Ascending aorta (tissue), 2 donors: ENCODE results near the gene PCNX1. TPM values are rescaled to one million over a fixed set of nuclear protein-coding genes. Genes with fewer than 3 reads are reported as not detected.
"Not testable (repeated sequence)": the region's sequence is repeated elsewhere in the genome, so short reads cannot be mapped to it uniquely, and the experiment has no call there.

Experiments
- DNase-seq, 2 donors: peaks; one replicate each; pipeline ENCODE4 v3.0.0-alpha.2; 2019; ENCODE audit warnings: low spot score in 2 of 2
- H3K27ac ChIP-seq, 2 donors: fragments of 200-600 bp; sonication (generic); one replicate each; pipeline ENCODE4 v1.5.1; 2016 to 2017; ENCODE audit warnings: mild to moderate bottlenecking in 1 of 2
- H3K27me3 ChIP-seq: fragments of 200-600 bp; sonication (generic); one replicate; pipeline ENCODE4 v1.5.1; 2017
- H3K36me3 ChIP-seq, 2 donors: fragments of 200-600 bp; sonication (generic); one replicate each; pipeline ENCODE4 v1.5.1; 2016
- H3K4me1 ChIP-seq, 2 donors: fragments of 200-600 bp; sonication (generic); one replicate each; pipeline ENCODE4 v1.5.1; 2016 to 2017; ENCODE audit warnings: mild to moderate bottlenecking in 1 of 2
- H3K4me3 ChIP-seq, 2 donors: fragments of 200-600 bp; sonication (generic); one replicate each; pipeline ENCODE4 v1.5.1; 2016 to 2017; ENCODE audit warnings: mild to moderate bottlenecking in 1 of 2
- H3K9me3 ChIP-seq, 2 donors: fragments of 200-600 bp; sonication (generic); one replicate each; pipeline ENCODE4 v1.5.1; 2016
- CTCF ChIP-seq, 3 experiments: fragments of 200-600 bp in 2 of 3; fragments of 450-650 bp in 1 of 3; sonication (generic) in 2 of 3; IDR thresholded peaks; one replicate each; pipeline ENCODE4 v1.5.1; 2016 to 2019; ENCODE audit warnings: antibody characterized with exemption in 3 of 3, mild to moderate bottlenecking in 1 of 3, moderate library complexity in 1 of 3
- intact Hi-C: fragments of 100-400 bp; cut with DNase I; formaldehyde crosslinking; loops from one replicate; pipeline ENCODE4 v1.15.1; 2023
- total RNA-seq: library from RNA; depleted of rRNA; stranded (reverse); fragments of >200 nt; gene quantifications from one replicate; pipeline ENCODE4 v1.1.0, GENCODE V29; 2016

PCNX1 gene
- total RNA-seq, 1 donor from 2014 or later = 73.1 TPM

DNA sequence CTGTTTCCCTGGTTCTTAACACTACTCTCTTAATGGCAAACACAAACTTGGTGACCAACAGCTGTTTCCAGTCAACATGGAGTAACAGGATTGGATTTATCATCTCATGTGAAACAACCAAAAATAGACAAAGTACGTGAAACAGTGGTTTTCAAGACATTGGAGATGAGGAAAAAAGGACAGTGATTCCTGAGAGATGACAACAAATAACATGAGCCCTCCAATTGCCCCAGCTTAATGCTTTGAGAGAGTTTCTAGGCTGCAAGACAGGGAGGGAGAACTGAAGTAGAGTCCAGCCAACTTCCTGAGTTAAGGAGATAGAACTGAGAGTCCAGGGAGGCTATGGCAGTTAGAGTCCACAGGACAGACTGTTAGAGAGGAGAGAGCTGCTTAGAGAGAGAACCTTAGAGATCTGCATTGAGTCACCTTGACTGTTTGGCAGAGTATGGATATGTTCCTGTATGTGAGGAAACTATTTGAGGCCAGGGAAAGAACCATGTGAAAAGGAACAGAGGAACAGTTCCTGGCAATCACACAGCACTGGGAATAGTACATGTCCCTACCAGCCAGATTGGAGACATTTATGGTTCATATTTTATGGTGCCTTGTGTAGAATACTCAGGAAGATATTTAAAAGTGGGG lies 106.4 kb downstream of the PCNX1 start:
- H3K27ac ChIP-seq = no peak overlapping the region
- no peak for DNase-seq
- no peak for TF ChIP-seq CTCF (IDR thresholded peaks at IDR 0.05)
- no peaks in the 10 kb centered on the region for H3K4me1 ChIP-seq
- peaks cover 19 to 28% of the 10 kb centered on the region in 2 donors for H3K36me3 ChIP-seq
- no peaks in the 10 kb centered on the region for H3K9me3 ChIP-seq
- H3K27me3 ChIP-seq = no peaks in the 10 kb centered on the region
- intact Hi-C loops = no loop called here
- no peak overlapping the region for H3K4me3 ChIP-seq

DNA sequence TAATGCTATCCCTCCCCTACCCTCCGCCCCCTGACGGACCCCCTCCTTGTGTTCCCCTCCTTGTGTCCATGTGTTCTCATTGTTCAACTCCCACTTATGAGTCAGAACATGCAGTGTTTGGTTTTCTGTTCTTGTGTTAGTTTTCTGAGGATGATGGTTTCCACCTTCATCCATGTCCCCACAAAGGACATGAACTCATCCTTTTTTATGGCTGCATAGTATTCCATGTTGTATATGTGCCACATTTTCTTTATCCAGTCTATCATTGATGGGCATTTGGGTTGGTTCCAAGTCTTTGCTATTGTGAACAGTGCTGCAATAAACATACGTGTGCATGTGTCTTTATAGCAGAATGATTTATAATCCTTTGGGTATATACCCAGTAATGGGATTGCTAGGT lies 112.7 kb downstream of the PCNX1 start:
- intact Hi-C loops, H3K9me3 ChIP-seq, H3K4me3 ChIP-seq, H3K27ac ChIP-seq, H3K4me1 ChIP-seq, DNase-seq, H3K27me3 ChIP-seq: not testable (repeated sequence)
- H3K36me3 ChIP-seq = peaks cover 13 to 27% of the 10 kb centered on the region in 2 donors

DNA sequence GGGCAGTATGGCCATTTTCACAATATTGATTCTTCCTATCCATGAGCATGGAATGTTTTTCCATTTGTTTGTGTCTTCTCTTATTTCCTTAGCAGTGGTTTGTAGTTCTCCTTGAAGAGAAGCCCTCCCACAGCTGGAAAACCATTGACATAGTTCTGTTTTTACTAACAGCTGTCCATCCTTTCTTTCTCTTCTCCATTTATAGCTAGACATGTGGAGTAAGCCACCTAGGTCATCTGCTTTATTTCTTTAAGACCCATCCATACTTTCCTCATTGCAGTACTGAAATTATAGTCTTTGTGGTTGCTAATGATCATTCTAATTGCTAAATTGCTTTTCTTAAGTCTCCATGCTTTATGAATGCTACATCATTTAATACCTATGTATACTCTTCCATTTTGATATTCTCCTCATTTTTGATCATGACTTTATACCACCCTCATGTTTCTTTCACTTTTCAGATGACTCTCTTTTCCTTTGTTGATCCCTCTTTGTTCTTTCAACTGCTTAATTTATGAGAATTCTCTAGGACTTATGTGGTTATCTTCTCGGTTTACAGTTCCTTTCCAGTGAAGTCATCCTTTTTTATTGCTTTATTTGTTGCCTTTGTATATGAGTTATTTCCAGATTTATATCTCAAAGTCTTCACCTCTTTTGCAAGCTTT lies 114.2 kb downstream of the PCNX1 start:
- intact Hi-C loops = no loop called here
- TF ChIP-seq CTCF (IDR thresholded peaks at IDR 0.05) = no peak
- no peaks in the 10 kb centered on the region for H3K9me3 ChIP-seq
- H3K27ac ChIP-seq = no peak overlapping the region
- no peaks in the 10 kb centered on the region for H3K4me1 ChIP-seq
- DNase-seq = no peak
- no peak overlapping the region for H3K4me3 ChIP-seq
- peaks cover 12 to 19% of the 10 kb centered on the region in 2 donors for H3K36me3 ChIP-seq
- H3K27me3 ChIP-seq = no peaks in the 10 kb centered on the region

DNA sequence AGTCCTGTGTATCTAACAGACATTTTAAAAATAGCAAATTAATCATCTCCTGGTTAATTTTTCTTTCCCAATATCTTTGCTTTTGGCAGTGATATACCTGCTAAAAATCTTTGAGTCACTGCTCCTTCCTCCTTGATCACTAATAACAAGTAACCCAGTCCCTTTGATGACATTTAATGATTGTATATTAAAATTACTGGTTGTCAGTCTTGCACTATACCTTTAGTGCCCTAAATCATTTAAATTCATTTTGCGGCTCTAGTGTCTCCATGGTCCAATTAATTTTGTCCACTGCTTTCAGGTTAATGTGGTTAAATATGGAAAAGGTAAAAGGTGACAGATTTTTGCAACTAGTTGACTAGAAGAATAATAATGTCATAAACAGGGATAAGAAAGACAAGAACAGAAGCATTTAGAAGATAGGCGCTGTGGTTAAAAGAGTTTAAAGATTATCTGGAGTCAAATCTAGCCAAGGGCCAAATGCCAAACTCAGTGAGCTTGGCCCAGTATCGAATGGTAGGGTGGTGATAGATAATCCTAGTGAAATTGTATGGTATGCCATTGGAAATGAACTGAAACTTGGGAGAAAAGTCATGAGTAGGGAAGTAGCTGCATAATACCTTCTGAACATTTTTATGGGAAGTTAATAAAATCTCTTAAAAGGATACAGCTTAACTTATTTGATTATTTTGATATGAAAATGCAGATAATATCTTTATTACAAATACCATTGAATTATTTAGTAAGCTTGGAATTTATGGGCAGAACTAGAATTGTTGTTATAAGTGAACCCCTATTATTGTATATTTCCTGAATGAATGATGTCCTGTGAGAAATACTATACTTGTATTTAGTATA lies 115.0 kb downstream of the PCNX1 start:
- TF ChIP-seq CTCF (IDR thresholded peaks at IDR 0.05) = no peak
- no peak for DNase-seq
- no peak overlapping the region for H3K27ac ChIP-seq
- H3K9me3 ChIP-seq = no peaks in the 10 kb centered on the region
- H3K27me3 ChIP-seq = no peaks in the 10 kb centered on the region
- no peaks in the 10 kb centered on the region for H3K4me1 ChIP-seq
- H3K36me3 ChIP-seq = peaks cover 12 to 19% of the 10 kb centered on the region in 2 donors
- H3K4me3 ChIP-seq = no peak overlapping the region
- intact Hi-C loops = no loop called here

GRCh38 chr14:71022939-71023338 lies 115.7 kb downstream of the PCNX1 start:
- no peak for TF ChIP-seq CTCF (IDR thresholded peaks at IDR 0.05)
- Histone ChIP-seq H3K36me3 (peaks cover 12 to 19% of the 10 kb centered on the region in 2 donors), H3K9me3 (no peaks in the 10 kb centered on the region), H3K27me3 (no peaks in the 10 kb centered on the region), H3K4me3 (no peak overlapping the region), H3K4me1 (no peaks in the 10 kb centered on the region), H3K27ac (no peak overlapping the region)
- no peak for DNase-seq
- intact Hi-C loops = no loop called here
